Nephron (organoid): Measurements from ENCODE around the gene PAQR4.

ENCODE experiments used
- H3K27ac Mint-ChIP-seq, 3 experiments: 2 replicates each; pipeline ENCODE4 v1.8.0; 2020; ENCODE audit warnings: mixed read lengths in 3 of 3, mild to moderate bottlenecking in 2 of 3, moderate library complexity in 1 of 3
- H3K27me3 Mint-ChIP-seq: 2 replicates; pipeline ENCODE4 v1.8.0; 2021; ENCODE audit warnings: low read depth, mild to moderate bottlenecking, moderate library complexity, mixed read lengths
- H3K36me3 Mint-ChIP-seq: 2 replicates; pipeline ENCODE4 v1.8.0; 2020; ENCODE audit warnings: low read depth, mixed read lengths
- H3K4me1 Mint-ChIP-seq: 2 replicates; pipeline ENCODE4 v1.8.0; 2020; ENCODE audit warnings: mixed read lengths
- H3K4me3 Mint-ChIP-seq, 3 experiments: 2 replicates each; pipeline ENCODE4 v1.8.0; 2020; ENCODE audit warnings: mild to moderate bottlenecking in 3 of 3, mixed read lengths in 3 of 3, moderate library complexity in 2 of 3
- H3K9me3 Mint-ChIP-seq: 2 replicates; pipeline ENCODE4 v1.8.0; 2020; ENCODE audit warnings: mixed read lengths
- TF ChIP-seq, protein P1 (sequence below), 3 experiments: fragments of 200-600 bp; sonication (generic); IDR thresholded peaks; one replicate each; pipeline ENCODE4 v1.5.0; 2021; ENCODE audit warnings: antibody characterized with exemption in 3 of 3; ENCODE audit not compliant: unreplicated experiment in 3 of 3

PAQR4 gene

GRCh38 chr16:2999929-3000328 is 30.8 kb downstream of the PAQR4 start:
- TF ChIP-seq, protein P1, sequence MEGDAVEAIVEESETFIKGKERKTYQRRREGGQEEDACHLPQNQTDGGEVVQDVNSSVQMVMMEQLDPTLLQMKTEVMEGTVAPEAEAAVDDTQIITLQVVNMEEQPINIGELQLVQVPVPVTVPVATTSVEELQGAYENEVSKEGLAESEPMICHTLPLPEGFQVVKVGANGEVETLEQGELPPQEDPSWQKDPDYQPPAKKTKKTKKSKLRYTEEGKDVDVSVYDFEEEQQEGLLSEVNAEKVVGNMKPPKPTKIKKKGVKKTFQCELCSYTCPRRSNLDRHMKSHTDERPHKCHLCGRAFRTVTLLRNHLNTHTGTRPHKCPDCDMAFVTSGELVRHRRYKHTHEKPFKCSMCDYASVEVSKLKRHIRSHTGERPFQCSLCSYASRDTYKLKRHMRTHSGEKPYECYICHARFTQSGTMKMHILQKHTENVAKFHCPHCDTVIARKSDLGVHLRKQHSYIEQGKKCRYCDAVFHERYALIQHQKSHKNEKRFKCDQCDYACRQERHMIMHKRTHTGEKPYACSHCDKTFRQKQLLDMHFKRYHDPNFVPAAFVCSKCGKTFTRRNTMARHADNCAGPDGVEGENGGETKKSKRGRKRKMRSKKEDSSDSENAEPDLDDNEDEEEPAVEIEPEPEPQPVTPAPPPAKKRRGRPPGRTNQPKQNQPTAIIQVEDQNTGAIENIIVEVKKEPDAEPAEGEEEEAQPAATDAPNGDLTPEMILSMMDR (IDR thresholded peaks at IDR 0.05; ENCODE audit: unreplicated experiment in 3 of 3) = no peak
- no peak overlapping the region for H3K4me3 Mint-ChIP-seq
- H3K9me3 Mint-ChIP-seq = no peaks in the 10 kb centered on the region
- no peaks in the 10 kb centered on the region for H3K36me3 Mint-ChIP-seq
- no peaks in the 10 kb centered on the region for H3K4me1 Mint-ChIP-seq
- no peak overlapping the region for H3K27ac Mint-ChIP-seq
- H3K27me3 Mint-ChIP-seq = peaks cover 24% of the 10 kb centered on the region

DNA sequence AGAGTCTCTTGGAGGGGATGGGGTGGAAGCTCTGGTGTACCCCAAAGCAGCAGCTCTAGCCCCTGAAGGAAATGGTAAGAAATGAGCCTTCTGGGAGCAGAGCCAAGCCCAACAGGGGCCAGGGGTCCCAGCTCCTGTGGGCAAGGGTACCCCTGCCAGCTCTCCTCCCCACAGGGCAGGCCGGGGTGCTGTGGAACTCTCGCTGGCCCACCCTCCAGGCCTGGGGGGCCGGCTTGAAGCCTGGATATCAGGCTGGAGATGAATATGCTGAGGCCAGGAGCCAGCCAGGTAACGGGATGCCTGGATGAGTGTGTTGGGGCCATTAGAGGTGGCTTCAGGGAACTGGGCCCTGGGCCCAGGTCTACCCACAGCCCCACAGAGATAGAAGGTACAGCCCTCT is 31.4 kb downstream of the PAQR4 start:
- no peaks in the 10 kb centered on the region for H3K4me1 Mint-ChIP-seq
- peaks cover 30% of the 10 kb centered on the region for H3K27me3 Mint-ChIP-seq
- no peak overlapping the region for H3K27ac Mint-ChIP-seq
- H3K9me3 Mint-ChIP-seq = no peaks in the 10 kb centered on the region
- no peaks in the 10 kb centered on the region for H3K36me3 Mint-ChIP-seq
- TF ChIP-seq, protein P1 (IDR thresholded peaks at IDR 0.05; ENCODE audit: unreplicated experiment in 3 of 3) = no peak
- no peak overlapping the region for H3K4me3 Mint-ChIP-seq

GRCh38 chr16:3001316-3001715 is 32.2 kb downstream of the PAQR4 start:
- H3K36me3 Mint-ChIP-seq = no peaks in the 10 kb centered on the region
- H3K4me3 Mint-ChIP-seq = no peak overlapping the region
- no peak overlapping the region for H3K27ac Mint-ChIP-seq
- peaks cover 38% of the 10 kb centered on the region for H3K27me3 Mint-ChIP-seq
- TF ChIP-seq, protein P1 (IDR thresholded peaks at IDR 0.05; ENCODE audit: unreplicated experiment in 3 of 3) = no peak
- H3K9me3 Mint-ChIP-seq = no peaks in the 10 kb centered on the region
- no peaks in the 10 kb centered on the region for H3K4me1 Mint-ChIP-seq

- Mint-ChIP-seq H3K36me3 (no peaks in the 10 kb centered on the region), H3K27ac (no peak overlapping the region), H3K9me3 (no peaks in the 10 kb centered on the region), H3K4me1 (peaks cover 12% of the 10 kb centered on the region), H3K4me3 (peak overlapping the region; percentile 76 to 83 (median 77)), H3K27me3 (peaks cover 62% of the 10 kb centered on the region)
- TF ChIP-seq, protein P1 (IDR thresholded peaks at IDR 0.05; ENCODE audit: unreplicated experiment in 3 of 3) = peak; percentile 12 to 52 (median 35)
These were observed 34.6 kb downstream of the PAQR4 start for GRCh38 chr16:3003582-3004270.

DNA sequence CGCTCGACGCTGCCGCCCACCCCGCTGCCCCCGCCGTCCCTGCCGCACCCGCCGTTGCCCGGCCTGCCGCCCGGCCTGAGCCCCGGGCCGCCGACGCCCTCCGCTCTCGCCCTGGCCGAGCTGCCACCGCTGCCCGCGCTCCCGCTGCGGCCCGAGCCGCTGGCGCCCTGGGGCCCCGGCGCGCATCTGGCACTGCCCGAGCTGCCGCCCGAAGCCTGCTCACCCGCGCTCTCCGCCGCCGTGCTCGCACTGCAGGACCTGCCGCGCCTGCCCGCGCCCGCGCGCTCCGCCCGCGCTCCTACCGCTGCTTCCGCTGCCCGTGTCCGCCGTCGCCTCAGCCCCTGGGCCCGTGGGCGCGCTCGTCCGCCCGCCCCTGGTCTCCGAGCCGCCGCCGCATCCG is 35.2 kb downstream of the PAQR4 start:
- Mint-ChIP-seq H3K4me1 (peaks cover 12% of the 10 kb centered on the region), H3K27ac (no peak overlapping the region), H3K27me3 (peaks cover 68% of the 10 kb centered on the region), H3K36me3 (no peaks in the 10 kb centered on the region), H3K9me3 (no peaks in the 10 kb centered on the region), H3K4me3 (no peak overlapping the region)
- TF ChIP-seq, protein P1 (IDR thresholded peaks at IDR 0.05; ENCODE audit: unreplicated experiment in 3 of 3) = no peak

DNA sequence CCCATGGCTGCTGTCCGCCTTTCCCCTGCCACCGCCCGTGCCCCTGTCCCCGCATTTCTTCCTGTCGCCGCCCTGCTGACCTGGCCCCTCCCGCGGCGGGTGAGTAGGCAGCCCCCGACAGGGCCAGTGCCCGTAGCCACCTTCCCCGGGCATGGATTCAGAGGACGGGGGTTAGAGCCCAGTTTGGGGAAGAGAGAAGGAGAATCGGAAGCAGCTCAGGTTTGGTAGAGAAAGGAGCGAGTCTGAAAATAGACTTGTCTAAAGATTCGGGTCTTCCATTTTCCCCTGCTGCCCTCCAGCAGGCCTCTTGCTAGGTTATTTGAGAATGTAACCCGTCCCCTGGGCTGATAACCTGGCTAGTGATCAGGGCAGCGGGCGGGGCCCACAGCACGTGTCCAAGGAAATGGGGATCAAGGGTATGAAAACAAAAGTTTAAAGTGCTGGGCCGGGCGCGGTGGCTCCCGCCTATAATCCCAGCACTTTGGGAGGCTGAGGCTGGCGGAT is 35.7 kb downstream of the PAQR4 start:
- H3K27ac Mint-ChIP-seq = no peak overlapping the region
- peaks cover 73% of the 10 kb centered on the region for H3K27me3 Mint-ChIP-seq
- TF ChIP-seq, protein P1 (IDR thresholded peaks at IDR 0.05; ENCODE audit: unreplicated experiment in 3 of 3) = no peak
- peak overlapping the region; percentile 72 to 78 (median 73) for H3K4me3 Mint-ChIP-seq
- H3K9me3 Mint-ChIP-seq = no peaks in the 10 kb centered on the region
- H3K36me3 Mint-ChIP-seq = no peaks in the 10 kb centered on the region
- peaks cover 12% of the 10 kb centered on the region for H3K4me1 Mint-ChIP-seq
